HG03571 (cell line): ENCODE data around the gene IL2RA.

ENCODE experiments used
- ATAC-seq: cut with Tn5 transposase; IDR thresholded peaks from one replicate; pipeline ENCODE4 v1.9.1; 2021; ENCODE audit not compliant: unreplicated experiment

The IL2RA gene

DNA sequence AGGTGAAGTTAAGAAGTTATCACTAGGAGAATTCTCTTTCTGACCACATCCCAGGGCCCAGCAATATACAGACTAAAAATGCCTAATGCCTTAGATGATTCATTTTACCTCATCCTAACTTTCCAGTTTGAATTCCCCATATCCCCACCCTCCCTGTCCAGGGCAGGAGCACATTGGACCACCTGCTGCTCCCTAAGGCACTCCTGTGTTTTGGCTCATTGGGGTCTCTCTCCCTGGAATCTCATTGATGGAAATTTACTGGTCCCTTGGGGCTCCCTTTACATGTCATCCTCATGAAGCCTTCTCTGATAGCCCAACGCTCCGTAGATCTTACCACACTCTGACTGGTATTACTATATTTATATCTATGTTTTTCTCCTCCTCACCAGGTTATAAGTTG is 2.7 kb downstream of the IL2RA start:
- no peak for ATAC-seq

DNA sequence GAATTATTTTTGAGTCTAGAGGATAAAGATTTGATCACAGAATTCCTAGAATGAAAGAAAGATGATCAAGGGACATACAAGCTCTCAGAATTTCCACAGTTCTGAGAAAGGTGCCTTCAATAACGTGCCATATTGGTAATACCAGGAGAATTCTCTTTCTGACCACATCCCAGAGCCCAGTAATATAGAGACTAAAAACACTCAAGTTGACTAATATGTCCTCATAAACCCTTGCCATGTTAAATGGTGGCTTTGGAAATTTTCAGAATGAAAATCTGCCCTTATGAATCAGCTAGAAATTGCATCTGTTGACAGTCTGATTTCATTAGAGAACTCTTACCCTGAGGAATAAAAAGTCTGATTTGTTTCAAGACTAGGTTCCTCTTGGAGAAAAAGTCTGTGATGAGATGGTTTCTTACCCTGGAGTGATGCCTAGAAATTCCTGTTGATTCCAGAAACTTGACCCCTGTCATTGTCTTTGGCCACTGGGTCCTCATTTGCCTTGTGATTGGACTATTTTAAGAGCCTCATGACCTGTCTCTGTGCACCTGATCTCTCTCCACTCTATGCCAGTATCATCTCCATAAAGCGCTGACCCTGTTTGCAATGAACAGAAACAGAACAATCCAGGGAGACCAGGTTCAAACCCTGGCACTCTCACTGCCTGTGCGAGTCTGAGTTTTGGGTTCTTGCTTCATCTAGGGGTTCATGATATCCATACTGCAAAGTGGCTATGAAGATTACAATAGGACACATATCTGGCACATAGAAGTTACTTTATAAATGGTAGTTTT is 3.3 kb downstream of the IL2RA start:
- no peak for ATAC-seq

DNA sequence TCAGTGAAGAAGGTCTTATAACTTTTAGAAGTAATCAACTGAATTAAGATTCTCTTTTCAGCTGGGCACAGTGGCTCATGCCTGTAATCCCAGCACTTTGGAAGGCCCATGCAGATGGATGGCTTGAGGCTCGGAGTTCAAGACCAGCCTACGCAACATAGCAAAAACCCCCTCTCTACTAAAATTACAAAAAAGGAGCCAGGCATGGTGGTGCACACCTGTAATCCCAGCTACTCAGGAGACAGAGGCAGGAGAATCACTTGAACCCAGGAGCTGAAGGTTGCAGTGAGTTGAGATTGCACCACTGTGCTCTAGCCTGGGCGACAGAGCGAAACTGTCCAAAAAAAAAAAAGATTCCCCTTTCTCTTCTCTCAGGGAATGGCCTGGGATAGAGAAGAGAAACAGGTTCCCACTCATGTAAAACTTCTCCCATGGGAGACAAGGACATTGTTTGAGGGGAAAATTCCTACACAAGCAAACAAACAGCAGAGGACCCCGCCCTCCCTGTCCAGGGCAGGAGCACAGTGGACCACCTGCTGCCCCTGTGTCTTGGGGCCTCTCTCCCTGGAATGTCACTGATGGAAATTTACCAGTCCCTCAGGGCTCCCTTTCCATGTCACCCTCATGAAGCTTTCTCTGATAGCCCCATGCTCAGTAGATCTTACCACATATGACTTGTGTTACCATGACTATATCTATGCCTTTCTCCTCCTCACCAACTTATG is 5.6 kb downstream of the IL2RA start:
- ATAC-seq = no peak

DNA sequence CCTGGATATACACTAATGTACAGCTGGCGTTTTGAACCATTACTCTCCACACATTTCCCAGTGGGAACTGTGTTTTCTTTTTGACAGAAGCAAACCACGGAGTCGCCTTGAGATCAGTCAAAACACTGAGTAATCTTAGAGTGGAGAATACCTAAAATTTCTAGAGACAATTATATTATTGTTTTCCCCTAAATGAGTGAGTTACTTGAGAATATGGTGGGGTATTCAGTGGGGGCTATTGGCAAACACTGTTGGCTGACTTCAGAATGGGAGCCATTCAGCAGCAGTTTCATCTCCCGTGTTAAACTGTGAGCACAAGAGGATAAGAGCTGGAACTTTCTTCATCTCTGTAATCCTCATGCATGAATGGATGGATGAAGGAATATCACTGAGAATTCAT is 6.2 kb downstream of the IL2RA start:
- no peak for ATAC-seq

DNA sequence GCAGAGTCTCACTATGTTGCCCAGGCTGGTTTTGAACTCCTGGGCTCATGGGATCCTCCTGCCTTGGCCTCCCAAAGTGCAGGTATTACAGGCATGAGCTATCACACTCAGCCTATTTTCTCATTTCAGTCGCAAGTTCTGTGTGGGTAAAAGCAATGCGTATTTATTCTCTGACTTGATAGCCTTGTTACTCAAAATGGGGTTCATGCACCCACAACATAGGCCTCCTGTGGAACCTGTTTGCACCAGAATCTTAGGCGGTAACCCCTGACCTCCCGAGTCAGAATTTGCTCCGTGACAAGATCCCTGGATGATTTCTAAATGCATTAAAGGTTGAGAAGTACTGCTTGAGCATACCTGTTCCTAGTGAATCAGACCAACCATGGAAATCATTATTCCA is 7.3 kb downstream of the IL2RA start:
- no peak for ATAC-seq

DNA sequence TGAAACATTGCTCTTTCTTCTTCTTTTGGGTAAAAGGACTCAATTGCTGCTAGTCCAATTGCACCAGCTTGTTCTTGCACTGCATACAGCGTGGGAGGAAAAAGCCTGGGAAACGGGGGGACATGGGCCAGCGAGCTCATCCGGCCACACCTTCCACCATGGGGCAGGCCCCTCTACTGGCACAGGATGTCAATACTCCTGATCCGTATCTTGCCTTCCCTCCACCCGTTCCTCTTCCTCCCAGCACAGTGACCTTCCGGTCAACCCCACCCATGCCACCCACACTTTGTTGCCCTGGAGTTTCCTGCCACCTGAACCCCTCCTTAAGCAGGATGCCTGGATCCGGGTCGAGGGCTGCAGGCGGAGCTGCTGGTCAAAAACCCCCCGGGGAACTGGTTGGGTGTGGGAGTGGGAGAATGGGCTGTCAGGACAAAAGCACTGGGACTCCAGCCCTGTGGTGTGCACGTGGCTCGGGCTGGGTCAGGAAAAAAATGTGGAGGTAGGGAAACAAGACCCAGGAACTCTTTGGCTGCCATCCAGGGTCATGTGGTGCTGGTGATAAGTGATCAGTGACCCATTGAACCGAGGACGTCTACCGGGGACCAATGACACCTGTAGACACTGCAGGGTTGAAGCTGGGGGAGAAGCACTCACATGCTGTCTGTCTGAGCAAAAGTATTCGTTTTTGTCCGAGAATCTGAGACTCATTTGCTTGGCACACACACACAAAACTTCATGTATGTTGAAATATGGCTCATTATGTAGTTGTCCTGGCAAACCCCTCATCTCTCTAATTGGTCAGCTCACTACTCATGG is 8.1 kb downstream of the IL2RA start:
- ATAC-seq = no peak

DNA sequence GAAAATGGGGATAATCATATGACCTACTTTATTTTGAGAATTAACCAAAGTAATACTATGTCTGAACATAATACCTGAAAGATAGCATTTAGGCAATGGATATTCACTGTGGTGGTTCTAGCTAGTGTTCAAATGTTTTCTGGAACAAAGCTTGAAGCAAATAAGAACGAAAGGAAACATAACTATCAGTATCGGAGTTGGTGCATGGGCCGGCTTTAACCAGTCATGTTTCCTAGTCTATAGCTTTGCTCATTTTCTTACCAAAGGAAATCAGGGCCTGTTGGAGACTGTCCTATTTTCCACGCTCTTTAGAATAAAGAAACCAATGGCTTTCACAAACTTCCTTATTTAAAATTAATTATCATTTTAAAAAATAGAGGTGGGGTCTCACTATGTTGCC is 8.9 kb downstream of the IL2RA start:
- no peak for ATAC-seq

DNA sequence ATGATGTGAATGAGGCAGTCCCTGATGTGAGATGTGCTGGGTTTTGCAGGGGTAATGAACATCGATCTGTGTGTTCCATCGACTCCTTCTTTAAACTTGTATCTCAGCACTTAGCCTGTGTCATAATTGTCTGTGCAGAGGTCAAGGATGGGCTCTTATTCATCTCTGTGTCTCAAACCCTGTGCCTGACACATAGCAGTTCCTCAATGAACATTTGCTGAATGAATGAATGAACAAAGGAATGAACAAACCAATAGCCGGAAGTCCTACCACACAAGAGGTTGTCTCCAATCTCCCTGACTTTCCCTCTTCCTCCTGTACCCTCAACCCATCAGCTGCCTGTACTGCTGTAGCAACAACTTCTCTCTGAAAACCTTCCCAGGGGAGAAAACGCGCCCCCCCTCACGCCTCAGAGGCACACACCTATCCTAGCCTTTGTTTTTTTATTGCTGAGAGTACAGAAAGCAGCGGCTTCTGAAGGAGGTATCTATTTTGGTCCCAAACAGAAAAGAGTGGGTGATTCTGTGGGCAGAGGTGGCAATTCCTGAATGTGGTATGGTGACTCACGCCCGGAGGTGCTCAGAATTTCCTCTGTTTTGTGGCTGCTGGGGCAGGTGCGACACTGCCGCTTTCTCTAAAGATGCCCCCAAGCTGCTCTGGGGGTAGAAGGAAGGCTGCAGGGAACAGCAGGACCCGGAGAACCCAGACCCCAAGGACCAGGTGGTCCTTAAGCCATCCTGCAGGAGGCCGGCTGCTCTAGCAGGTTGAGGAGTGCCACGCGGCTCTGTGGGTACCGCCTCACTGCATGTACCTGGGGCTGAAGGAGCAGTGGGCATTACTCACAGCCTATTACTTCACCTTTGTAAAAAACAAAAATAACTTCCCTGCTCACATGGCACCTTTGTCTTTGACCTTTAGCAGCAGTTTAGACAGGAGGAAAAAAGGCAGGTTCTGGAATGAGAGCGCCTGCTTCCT is 9.6 kb downstream of the IL2RA start:
- ATAC-seq = no peak

DNA sequence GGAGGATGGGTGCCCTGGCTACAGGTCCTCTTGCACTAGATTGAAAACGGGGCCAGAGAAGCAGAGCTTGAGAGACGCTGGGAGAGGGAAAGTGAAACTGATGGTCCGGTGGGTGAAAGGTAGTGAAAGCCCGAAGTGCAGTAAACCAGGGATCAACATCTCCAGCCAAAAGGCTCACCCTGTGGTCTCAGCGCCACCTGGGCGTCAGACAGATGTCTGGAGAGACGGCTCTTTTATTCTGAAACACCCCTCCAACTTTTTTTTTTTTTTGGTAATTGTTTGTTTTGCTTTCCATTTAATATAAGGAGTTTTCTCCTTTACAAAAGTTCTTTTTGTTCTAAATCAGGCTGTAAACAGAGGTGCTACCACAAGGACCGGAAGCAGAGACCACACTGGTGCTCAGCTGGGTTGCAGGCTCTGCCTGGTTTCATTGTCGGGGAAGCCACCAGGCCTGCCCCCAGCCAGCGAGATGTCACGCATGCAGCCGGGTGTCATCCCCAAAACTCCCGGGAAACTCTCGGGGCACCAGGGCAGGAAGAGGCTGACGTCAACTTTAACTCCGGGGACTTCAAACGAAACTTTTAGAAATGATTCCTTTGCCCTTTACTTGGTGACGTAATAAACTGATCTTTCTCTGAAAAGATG is 11.2 kb downstream of the IL2RA start:
- peak; percentile 71 for ATAC-seq

DNA sequence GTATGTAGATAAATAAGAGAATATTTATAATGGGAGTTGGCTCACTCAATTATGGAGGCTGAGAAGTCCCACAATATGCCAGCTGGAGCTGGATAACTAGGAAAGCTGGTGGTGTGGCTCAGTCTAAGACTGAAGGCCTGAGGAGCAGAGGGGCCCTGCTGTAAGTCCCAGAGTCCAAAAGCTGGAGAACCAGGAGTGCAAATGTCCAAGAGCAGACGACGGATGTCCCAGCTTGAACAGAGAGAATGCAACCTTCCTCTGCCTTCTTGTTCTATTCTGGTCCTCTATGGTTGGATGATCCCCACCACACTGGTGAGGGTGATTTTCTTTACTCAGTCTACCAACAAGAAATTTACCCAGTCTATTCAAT is 13.2 kb downstream of the IL2RA start:
- no peak for ATAC-seq

DNA sequence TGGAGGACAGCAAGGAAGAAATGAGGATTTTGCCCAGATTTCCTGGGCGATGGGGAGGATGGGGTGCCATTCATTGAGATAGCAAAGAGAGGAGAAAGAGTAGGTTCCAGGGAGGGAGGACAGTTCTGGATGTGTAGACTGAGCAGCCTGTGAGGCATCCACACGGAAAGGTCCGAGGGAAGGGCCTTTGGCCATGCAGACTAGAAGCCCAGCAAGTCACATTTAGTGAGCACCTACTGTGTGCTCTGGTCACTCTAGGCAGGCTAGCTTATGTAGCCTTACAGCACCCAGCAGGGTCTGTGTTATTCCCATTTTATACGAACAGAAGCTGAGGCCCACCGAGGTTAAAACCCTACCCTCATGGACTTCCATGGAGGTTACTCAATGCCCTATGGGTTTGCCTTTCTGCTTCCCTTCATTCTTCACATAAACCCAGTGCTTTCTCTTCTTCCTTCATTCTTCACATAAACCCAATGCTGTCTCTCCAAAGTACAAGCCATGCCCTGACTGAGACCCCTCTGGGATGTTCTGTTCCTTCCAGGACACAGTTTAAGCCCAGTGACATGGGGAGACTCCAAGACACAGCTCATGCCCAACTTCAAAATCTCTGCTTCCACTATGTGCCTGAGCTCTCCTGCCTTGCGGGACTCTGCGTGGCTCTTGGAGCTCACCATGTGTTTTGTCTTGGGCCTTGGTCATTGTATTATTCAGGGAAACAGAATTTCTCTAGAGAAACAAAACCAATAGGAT is 13.7 kb downstream of the IL2RA start:
- no peak for ATAC-seq

GRCh38 chr10:6047847-6048246 is 14.3 kb downstream of the IL2RA start:
- ATAC-seq = no peak

GRCh38 chr10:6046773-6047611 is 15.2 kb downstream of the IL2RA start:
- ATAC-seq = no peak

GRCh38 chr10:6045878-6046772 is 16.0 kb downstream of the IL2RA start:
- ATAC-seq = no peak

GRCh38 chr10:6045314-6045848 is 16.8 kb downstream of the IL2RA start:
- ATAC-seq = no peak

- ATAC-seq = no peak
Measured at GRCh38 chr10:6044751-6045313, 17.3 kb downstream of the IL2RA start.

GRCh38 chr10:6044060-6044459 is 18.1 kb downstream of the IL2RA start:
- no peak for ATAC-seq
